Esophagus (tissue), 2 donors: Measurements from ENCODE around the gene THSD4. TPM values are rescaled to one million over a fixed set of nuclear protein-coding genes. Genes with fewer than 3 reads are reported as not detected.

Source experiments
- H3K27ac ChIP-seq, 2 donors: one replicate each; pipeline ENCODE4 v1.5.1; 2013; ENCODE audit warnings: low read depth in 2 of 2, mild to moderate bottlenecking in 2 of 2, inconsistent platforms in 1 of 2, low read length in 1 of 2, moderate library complexity in 1 of 2
- H3K27me3 ChIP-seq, 2 donors: one replicate each; pipeline ENCODE4 v1.6.1; 2013; ENCODE audit warnings: low read length in 2 of 2, control low read depth in 1 of 2, mild to moderate bottlenecking in 1 of 2; ENCODE audit not compliant: insufficient read depth in 2 of 2, control insufficient read depth in 1 of 2
- H3K36me3 ChIP-seq, 2 donors: one replicate each; pipeline ENCODE4 v1.6.1; 2013; ENCODE audit warnings: low read length in 1 of 2; ENCODE audit not compliant: control insufficient read depth in 2 of 2, insufficient read depth in 2 of 2
- H3K4me1 ChIP-seq, 2 donors: one replicate each; pipeline ENCODE4 v1.6.1; 2013; ENCODE audit warnings: low read length in 1 of 2; ENCODE audit not compliant: control insufficient read depth in 2 of 2, insufficient read depth in 2 of 2
- H3K4me3 ChIP-seq, 2 donors: one replicate each; pipeline ENCODE4 v1.5.1; 2013; ENCODE audit warnings: low read length in 2 of 2, mild to moderate bottlenecking in 2 of 2, low read depth in 1 of 2, moderate library complexity in 1 of 2
- H3K9me3 ChIP-seq, 2 donors: one replicate each; pipeline ENCODE4 v1.6.1; 2013; ENCODE audit warnings: mild to moderate bottlenecking in 2 of 2, low read depth in 1 of 2, low read length in 1 of 2, moderate library complexity in 1 of 2; ENCODE audit not compliant: control insufficient read depth in 2 of 2, insufficient read depth in 1 of 2
- WGBS, 2 donors: extraction: QIAGEN DNeasy Blood & Tissue Kit; methylation state at CpG; one replicate each; pipeline ENCODE4 v1.1.7; 2013; 5-methylcytosine and 5-hydroxymethylcytosine counted together
- polyA plus RNA-seq, 2 donors: library from polyadenylated mRNA; stranded (reverse); fragments of 200-250 nt; gene quantifications; one replicate each; pipeline ENCODE4 v1.2.3, GENCODE V29; 2013
- donor health status: healthy with polysubstance abuse.
- donor health status: Bipolar disorder and iron deficiency.

THSD4 gene
- polyA plus RNA-seq, 2 donors = 34.1 to 49.7 TPM

DNA sequence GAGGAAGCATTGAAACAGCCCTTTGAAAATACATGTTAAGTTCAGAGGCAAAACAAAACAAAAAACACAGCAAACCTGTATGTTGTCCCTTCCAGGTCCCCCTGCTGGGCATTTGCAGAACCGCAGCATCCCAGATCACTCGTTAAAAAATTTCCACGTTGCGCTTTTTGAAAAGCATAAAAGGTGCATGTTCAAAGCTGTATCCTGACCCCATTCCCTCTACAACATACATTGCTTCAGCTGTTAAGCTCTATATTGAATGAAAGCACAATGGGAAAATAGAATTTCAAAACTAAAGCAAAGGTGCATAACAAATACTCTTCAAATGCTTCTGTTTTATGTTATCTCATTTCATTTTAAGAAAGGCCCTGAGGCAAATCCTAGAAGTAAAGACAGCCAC lies 328.3 kb downstream of the THSD4 start:
- WGBS, 2 donors = 14 to 16% methylated on average over 4 of the region's 4 CpGs
- H3K4me3 ChIP-seq = no peak overlapping the region
- no peak overlapping the region for H3K27ac ChIP-seq
- no peaks in the 10 kb centered on the region for H3K9me3 ChIP-seq
- H3K36me3 ChIP-seq = no peaks in the 10 kb centered on the region
- H3K4me1 ChIP-seq = peaks cover 0 to 2% of the 10 kb centered on the region in 2 donors
- H3K27me3 ChIP-seq = no peaks in the 10 kb centered on the region

DNA sequence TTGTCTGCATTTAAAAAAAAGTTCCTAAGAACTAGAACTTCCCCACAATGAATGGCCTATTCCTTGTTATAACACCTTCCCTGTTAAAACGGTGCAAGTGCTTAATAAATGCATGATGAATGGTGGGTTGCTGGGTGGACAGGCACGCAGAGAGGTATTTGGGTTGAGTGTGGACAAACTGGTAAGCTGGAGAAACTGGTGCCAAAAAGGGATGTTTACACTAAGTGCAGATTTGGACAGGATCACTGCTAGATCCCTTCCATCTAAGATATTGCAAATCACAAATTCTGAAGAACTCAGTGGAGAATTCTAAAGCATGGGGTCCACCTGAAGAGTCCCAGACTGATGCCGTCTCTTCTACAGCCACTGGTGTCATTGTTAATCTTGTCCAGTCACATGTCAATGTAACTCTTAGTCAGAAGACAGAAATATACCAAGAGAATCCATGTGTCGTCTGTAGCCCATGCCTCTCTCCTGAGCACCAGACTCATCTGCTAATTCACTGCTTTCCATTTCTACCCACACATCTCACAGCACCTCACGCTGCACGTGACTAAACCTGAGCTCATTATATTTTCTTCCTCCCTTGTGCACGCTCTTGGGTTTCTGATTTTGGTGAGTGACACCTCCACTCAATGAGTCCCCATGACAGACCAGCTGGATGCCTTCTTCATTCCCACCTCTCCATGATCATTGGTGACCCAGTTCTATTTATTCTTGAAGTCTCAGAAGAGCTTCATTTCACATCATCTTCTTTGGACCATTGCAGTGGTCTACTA lies 328.9 kb downstream of the THSD4 start:
- H3K27ac ChIP-seq = no peak overlapping the region
- no peaks in the 10 kb centered on the region for H3K27me3 ChIP-seq
- 75 to 76% methylated on average over 7 of the region's 7 CpGs for WGBS, 2 donors
- H3K4me3 ChIP-seq = no peak overlapping the region
- peaks cover 0 to 4% of the 10 kb centered on the region in 2 donors for H3K4me1 ChIP-seq
- no peaks in the 10 kb centered on the region for H3K36me3 ChIP-seq
- no peaks in the 10 kb centered on the region for H3K9me3 ChIP-seq

DNA sequence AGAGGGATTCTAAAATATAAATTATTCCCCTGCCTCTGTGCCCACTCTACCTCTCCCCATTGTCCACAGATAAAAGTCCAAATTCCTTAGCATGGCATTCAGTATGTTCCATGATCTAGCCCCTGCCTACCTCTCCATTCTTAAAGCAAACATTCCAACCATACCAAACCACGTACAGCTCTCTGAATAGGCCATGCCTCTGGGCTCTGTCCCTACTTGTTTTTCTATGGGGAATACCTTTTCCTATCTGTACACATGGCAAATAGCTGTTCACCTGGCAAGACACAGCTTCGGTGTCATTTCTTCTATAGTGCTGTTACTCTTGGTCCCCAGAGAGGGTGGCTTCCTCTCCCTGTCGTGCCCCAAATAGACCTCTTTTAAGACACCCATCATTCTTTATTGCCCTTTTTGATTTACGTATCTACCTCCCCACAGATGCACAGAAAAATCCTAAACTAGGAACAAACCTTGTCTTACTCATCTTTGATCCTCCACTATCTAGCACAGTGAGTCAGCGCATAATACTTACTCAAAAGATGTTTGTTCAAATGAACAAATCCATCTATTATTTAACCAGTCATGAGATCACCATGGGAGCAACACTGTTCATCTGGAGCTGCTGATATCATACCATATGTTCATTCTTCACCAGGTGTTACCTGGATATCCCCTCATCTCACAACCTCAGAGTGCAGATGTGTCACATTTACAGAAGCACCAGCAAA lies 329.8 kb downstream of the THSD4 start:
- Histone ChIP-seq H3K4me3 (no peak overlapping the region), H3K36me3 (no peaks in the 10 kb centered on the region), H3K27ac (peak overlapping the region; percentile 33 to 51), H3K9me3 (no peaks in the 10 kb centered on the region), H3K4me1 (peaks cover 0 to 4% of the 10 kb centered on the region in 2 donors), H3K27me3 (no peaks in the 10 kb centered on the region)
- 54 to 67% methylated on average over 5 of the region's 5 CpGs for WGBS, 2 donors

DNA sequence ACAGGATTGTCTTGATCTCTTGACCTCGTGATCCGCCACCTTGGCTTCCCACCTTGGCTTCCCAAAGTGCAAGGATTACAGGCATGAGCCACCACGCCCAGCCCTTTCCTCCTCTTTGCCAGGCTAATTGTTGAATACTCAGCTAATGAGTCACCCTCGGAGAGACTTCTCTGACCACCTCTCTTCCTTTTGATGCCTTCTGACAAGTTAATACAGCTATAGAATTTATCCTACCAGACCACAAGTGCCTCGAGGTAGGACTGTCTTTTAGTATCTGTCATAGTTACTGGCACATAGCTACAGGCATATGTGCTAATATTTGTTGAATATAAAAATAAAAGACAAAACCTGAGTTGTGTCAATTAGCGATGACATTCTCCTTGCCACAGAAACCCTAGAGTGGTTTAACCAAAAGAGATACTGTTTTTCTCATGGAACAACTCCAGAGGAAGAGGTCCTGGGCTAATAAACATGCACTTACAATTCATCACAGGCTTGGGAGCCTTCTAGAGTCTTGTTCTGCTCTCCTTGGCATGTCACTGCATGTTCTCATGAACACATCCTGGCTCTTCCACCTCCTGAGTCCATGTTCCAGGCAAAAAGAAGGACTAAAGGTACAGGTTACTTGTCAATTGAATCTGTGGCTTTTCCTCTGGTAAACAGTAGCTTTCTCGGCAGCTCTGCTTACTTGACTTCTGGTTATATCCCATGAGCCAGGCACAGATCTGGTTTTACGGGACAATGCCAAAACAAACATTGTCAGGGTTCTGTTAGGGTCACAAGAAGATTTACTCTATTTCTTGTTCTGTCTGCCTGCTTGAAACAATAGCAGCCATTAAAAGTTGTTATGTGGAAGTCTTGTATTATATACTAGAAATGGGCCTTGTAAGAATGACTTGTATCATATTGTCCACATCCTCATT lies 332.3 kb downstream of the THSD4 start:
- no peaks in the 10 kb centered on the region for H3K27me3 ChIP-seq
- H3K4me3 ChIP-seq = no peak overlapping the region
- H3K4me1 ChIP-seq = peaks cover 0 to 12% of the 10 kb centered on the region in 2 donors
- H3K27ac ChIP-seq = peak overlapping the region; percentile 76 to 81
- no peaks in the 10 kb centered on the region for H3K9me3 ChIP-seq
- no peaks in the 10 kb centered on the region for H3K36me3 ChIP-seq
- 38 to 46% methylated on average over 8 of the region's 8 CpGs for WGBS, 2 donors

DNA sequence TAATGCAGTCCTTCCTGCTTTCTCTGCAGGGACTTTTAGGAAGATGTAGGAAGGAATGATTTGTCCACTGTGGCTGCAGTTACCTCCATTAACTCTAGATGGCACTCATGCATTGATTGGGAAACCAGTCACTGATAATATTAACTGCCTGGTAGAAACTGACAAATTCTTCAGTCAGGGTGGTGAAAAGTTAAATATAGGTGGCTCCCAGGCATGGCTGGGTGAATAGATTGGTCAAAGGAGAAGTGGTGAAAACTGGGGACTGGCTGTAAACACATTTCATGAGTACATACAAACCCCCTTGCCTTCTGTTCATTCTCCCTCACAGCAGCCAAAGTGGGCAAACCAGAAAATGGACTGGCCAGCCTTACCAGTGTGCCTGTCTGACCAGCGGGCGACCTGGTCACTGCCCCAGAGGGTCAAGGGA lies 333.4 kb downstream of the THSD4 start:
- WGBS, 2 donors = 75 to 80% methylated on average over 2 of the region's 2 CpGs
- peak overlapping the region; percentile 43 to 84 for H3K27ac ChIP-seq
- peaks cover 0 to 12% of the 10 kb centered on the region in 2 donors for H3K4me1 ChIP-seq
- H3K4me3 ChIP-seq = no peak overlapping the region
- H3K9me3 ChIP-seq = no peaks in the 10 kb centered on the region
- no peaks in the 10 kb centered on the region for H3K36me3 ChIP-seq
- H3K27me3 ChIP-seq = no peaks in the 10 kb centered on the region

DNA sequence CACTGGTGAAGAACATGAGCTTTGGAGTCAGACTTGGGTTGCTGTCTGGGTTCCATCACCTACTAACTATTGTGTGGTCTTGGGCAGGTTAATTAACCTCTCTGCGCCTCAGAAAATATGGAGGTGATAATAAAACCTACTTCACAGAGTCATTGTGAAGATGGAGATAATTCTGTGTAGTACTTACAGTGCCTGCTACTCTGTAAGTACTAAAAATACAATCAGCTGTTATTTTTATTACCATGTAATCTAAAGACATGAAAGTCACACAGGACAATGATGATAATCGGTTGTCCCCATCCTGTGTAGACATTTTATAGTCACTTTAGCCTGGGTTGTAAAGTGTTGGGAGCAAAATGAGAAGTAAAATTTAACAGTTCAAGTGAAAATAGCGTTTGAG lies 334.1 kb downstream of the THSD4 start:
- H3K27ac ChIP-seq = peak overlapping the region in 1 of 2 donors; percentile 43
- WGBS, 2 donors = 73 to 79% methylated on average over 3 of the region's 3 CpGs

DNA sequence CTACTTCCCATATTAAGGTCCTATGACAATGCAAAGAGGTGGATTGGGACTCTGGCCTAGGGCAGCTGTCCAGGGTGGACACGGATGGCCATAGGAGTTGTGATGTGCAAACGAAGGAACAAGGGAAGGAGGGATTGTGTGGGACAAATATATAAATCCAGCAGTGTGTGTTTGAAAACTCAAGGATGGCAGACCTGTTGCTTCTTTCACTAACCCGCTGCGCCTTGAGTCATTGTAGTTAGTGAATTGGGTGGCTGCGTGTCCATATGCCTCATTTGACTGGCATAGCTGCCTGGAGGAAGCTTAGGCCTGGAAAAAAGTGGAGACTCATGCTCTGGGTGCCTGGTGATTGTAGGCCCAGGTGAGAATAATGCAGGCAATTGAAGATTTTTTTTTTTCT lies 334.7 kb downstream of the THSD4 start:
- Histone ChIP-seq H3K36me3 (no peaks in the 10 kb centered on the region), H3K27ac (peak overlapping the region in 1 of 2 donors; percentile 27), H3K4me1 (peaks cover 0 to 12% of the 10 kb centered on the region in 2 donors), H3K9me3 (no peaks in the 10 kb centered on the region), H3K4me3 (no peak overlapping the region), H3K27me3 (no peaks in the 10 kb centered on the region)
- 66 to 79% methylated on average over 5 of the region's 5 CpGs for WGBS, 2 donors

More for the DNA sequence above, 334.1 kb downstream of the THSD4 start:
- Histone ChIP-seq H3K36me3 (no peaks in the 10 kb centered on the region), H3K27me3 (no peaks in the 10 kb centered on the region), H3K4me3 (no peak overlapping the region), H3K4me1 (peaks cover 0 to 11% of the 10 kb centered on the region in 2 donors), H3K9me3 (no peaks in the 10 kb centered on the region)

DNA sequence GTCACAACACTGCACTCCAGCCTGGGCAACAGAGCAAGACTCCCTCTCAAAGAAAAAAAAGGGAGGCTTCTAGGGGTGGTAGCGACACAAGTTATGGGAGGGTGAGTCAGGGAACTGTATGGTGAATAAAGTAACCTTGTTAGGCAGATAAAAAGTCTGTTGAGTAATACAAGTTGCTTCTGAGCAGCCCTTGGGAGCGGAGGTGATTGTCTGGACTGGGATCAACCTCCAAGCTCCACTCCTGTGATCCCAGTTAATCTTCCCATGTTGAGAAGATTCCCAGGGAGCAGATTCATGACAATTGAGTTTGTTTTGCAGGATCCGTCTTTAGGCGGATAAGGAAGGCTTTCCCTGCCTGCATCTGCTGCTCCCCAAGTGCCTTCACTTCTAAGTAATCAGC lies 335.9 kb downstream of the THSD4 start:
- H3K4me3 ChIP-seq = no peak overlapping the region
- H3K9me3 ChIP-seq = no peaks in the 10 kb centered on the region
- no peaks in the 10 kb centered on the region for H3K36me3 ChIP-seq
- H3K27me3 ChIP-seq = no peaks in the 10 kb centered on the region
- peak overlapping the region; percentile 29 to 63 for H3K27ac ChIP-seq
- WGBS, 2 donors = 57 to 63% methylated on average over 4 of the region's 4 CpGs
- peaks cover 0 to 15% of the 10 kb centered on the region in 2 donors for H3K4me1 ChIP-seq

DNA sequence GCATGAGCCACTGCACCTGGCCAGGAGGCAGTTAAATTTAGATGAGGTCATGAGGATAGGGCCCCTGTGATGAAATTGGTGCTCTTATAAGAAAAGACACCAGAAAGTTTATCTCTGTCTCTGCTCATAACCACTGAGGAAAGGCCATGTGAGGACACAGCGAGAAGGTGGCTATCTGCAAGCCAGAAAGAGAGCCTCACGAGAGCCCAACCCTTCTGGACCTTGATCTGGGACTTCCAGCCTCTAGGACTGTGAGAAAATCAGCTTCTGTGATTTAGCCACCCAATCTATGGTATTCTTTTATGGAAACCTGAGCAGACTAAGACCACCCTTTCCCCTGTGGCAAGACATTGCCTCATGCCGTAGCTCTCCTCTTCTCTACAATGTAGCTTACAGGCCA lies 337.6 kb downstream of the THSD4 start:
- Histone ChIP-seq H3K27me3 (no peaks in the 10 kb centered on the region), H3K4me3 (no peak overlapping the region), H3K27ac (no peak overlapping the region), H3K4me1 (peaks cover 0 to 18% of the 10 kb centered on the region in 2 donors), H3K36me3 (no peaks in the 10 kb centered on the region), H3K9me3 (no peaks in the 10 kb centered on the region)
- WGBS, 2 donors = 78 to 85% methylated on average over 3 of the region's 3 CpGs
